Right atrium auricular region (tissue), 2 donors: ENCODE data around the gene CUL3. TPM values are rescaled to one million over a fixed set of nuclear protein-coding genes. Genes with fewer than 3 reads are reported as not detected.
A peak's percentile ranks its signal among the peaks of the same experiment; 100 is the strongest.

ENCODE experiments used
- DNase-seq: peaks from one replicate; pipeline ENCODE4 v3.0.0-alpha.2; 2019; ENCODE audit warnings: low spot score
- H3K27ac ChIP-seq, 2 donors: fragments of 200-600 bp; sonication (generic); 1 replicate in 1 of 2; 2 replicates in 1 of 2; pipeline ENCODE4 v1.5.1; 2016 to 2019
- H3K27me3 ChIP-seq, 2 donors: fragments of 200-600 bp; sonication (generic); one replicate each; pipeline versions ENCODE4 v1.5.1 to v1.6.0; 2017 to 2019
- H3K36me3 ChIP-seq: fragments of 200-600 bp; sonication (generic); one replicate; pipeline ENCODE4 v1.5.1; 2016
- H3K4me1 ChIP-seq, 2 donors: fragments of 200-600 bp; sonication (generic); one replicate each; pipeline versions ENCODE4 v1.5.1 to v1.6.0; 2017 to 2019
- H3K4me3 ChIP-seq, 2 donors: fragments of 200-600 bp; sonication (generic); 1 replicate in 1 of 2; 2 replicates in 1 of 2; pipeline ENCODE4 v1.5.1; 2017 to 2019; ENCODE audit warnings: mild to moderate bottlenecking in 1 of 2, moderate library complexity in 1 of 2
- H3K9me3 ChIP-seq, 2 donors: fragments of 200-600 bp; sonication (generic); one replicate each; pipeline ENCODE4 v1.5.1; 2019
- total RNA-seq, 2 donors: library from RNA; depleted of rRNA; stranded (reverse); fragments of >200 nt; gene quantifications; one replicate each; pipeline ENCODE4 v1.1.0, GENCODE V29; 2016
- TF ChIP-seq, protein P1 (sequence below), 2 donors: fragments of 200-600 bp; sonication (generic); IDR thresholded peaks; one replicate each; pipeline ENCODE4 v1.5.1; 2019; ENCODE audit warnings: antibody characterized with exemption in 2 of 2

The CUL3 gene
- total RNA-seq, 2 donors from 2014 or later, result 43.5 to 51.4 TPM

DNA sequence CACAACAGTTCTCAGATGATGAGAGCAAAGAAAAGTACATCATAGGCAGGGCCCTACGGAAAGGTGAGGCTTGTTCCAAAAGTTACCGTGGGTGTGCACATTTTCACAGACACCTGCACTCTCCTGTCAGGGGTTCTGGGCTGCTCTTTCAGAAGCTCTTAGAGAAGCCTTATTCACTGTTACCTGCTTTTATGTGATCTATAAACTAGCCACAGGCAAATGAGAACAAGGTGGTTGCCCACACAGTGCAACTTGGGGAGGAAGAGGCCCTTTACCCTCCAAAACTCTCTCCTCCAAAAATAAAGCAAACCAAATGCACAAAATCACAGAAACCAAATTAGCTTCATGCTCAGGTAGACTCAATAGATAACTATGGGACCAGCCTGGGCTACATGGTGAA lies 11.1 kb upstream of the CUL3 start:
- Histone ChIP-seq H3K4me3 (no peak overlapping the region), H3K27me3 (no peaks in the 10 kb centered on the region), H3K9me3 (no peaks in the 10 kb centered on the region), H3K27ac (no peak overlapping the region), H3K36me3 (no peaks in the 10 kb centered on the region), H3K4me1 (no peaks in the 10 kb centered on the region)
- no peak for DNase-seq
- TF ChIP-seq, protein P1, sequence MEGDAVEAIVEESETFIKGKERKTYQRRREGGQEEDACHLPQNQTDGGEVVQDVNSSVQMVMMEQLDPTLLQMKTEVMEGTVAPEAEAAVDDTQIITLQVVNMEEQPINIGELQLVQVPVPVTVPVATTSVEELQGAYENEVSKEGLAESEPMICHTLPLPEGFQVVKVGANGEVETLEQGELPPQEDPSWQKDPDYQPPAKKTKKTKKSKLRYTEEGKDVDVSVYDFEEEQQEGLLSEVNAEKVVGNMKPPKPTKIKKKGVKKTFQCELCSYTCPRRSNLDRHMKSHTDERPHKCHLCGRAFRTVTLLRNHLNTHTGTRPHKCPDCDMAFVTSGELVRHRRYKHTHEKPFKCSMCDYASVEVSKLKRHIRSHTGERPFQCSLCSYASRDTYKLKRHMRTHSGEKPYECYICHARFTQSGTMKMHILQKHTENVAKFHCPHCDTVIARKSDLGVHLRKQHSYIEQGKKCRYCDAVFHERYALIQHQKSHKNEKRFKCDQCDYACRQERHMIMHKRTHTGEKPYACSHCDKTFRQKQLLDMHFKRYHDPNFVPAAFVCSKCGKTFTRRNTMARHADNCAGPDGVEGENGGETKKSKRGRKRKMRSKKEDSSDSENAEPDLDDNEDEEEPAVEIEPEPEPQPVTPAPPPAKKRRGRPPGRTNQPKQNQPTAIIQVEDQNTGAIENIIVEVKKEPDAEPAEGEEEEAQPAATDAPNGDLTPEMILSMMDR (IDR thresholded peaks at IDR 0.05), result no peak

DNA sequence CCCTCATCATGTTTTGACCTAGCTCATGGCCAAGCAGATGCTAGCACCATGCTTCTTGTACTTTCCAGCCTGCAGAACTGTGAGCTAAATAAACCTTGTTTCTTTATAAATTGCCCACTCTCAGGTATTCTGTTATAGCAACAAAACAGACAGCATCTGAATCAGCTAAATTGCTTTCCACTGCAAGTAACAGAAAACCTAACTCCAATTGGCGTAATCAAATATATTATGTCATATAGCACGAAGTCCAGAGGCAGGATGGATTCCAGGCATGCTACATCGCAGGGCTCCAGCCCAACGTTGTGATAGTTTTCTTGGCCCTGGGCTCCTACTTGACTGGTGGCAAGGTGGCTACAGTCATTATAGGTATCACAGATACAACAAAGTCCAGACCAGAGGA lies 10.4 kb upstream of the CUL3 start:
- Histone ChIP-seq H3K9me3 (no peaks in the 10 kb centered on the region), H3K27me3 (no peaks in the 10 kb centered on the region), H3K27ac (no peak overlapping the region), H3K4me3 (no peak overlapping the region), H3K4me1 (no peaks in the 10 kb centered on the region), H3K36me3 (no peaks in the 10 kb centered on the region)
- DNase-seq, result no peak
- TF ChIP-seq, protein P1 (IDR thresholded peaks at IDR 0.05), result no peak

DNA sequence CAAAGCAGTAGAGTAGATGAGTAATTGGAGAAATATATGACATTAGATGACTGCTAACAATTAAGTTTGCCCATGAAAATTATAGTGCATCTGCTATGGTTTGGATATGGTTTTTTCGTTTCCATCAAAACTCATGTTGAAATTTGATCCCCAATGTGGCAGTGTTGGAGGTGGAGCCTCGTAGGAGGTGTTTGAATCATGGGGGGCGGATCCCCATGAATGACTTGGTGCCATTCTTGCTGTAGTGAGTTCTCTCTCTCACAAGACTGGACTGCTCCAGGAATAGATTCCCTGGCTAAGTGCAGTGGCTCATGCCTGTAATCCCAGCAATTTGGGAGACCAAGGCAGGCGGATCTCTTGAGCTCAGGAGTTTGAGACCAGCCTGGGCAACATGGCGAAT lies 9.7 kb upstream of the CUL3 start:
- Histone ChIP-seq H3K36me3 (no peaks in the 10 kb centered on the region), H3K9me3 (no peaks in the 10 kb centered on the region), H3K4me3 (no peak overlapping the region), H3K27me3 (no peaks in the 10 kb centered on the region), H3K4me1 (no peaks in the 10 kb centered on the region), H3K27ac (no peak overlapping the region)
- DNase-seq, result no peak
- TF ChIP-seq, protein P1 (IDR thresholded peaks at IDR 0.05), result no peak

DNA sequence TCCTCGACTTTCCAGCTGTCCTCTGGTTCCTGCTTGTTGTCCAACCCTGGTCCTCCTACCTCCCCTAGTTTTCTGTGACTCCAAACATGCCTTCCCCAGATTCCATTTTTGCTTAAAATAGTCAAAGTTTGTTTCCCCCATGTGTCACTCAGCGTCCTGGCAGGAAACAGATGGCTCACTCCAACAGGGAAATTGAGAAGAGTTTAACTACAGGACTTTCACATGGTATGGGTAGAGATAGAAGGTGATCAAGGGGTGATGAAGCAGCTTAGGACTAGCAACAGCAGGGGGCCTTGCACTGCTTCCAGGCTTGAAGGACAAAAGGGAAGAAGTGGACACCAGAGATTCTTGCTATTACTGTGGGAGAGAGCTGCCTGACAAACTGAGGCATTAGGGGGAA lies 6.1 kb upstream of the CUL3 start:
- TF ChIP-seq, protein P1 (IDR thresholded peaks at IDR 0.05), result no peak
- H3K27me3 ChIP-seq, result no peaks in the 10 kb centered on the region
- no peaks in the 10 kb centered on the region for H3K36me3 ChIP-seq
- no peak overlapping the region for H3K27ac ChIP-seq
- no peak for DNase-seq
- no peak overlapping the region for H3K4me3 ChIP-seq
- H3K4me1 ChIP-seq, result peaks cover 0 to 5% of the 10 kb centered on the region in 2 donors
- no peaks in the 10 kb centered on the region for H3K9me3 ChIP-seq

DNA sequence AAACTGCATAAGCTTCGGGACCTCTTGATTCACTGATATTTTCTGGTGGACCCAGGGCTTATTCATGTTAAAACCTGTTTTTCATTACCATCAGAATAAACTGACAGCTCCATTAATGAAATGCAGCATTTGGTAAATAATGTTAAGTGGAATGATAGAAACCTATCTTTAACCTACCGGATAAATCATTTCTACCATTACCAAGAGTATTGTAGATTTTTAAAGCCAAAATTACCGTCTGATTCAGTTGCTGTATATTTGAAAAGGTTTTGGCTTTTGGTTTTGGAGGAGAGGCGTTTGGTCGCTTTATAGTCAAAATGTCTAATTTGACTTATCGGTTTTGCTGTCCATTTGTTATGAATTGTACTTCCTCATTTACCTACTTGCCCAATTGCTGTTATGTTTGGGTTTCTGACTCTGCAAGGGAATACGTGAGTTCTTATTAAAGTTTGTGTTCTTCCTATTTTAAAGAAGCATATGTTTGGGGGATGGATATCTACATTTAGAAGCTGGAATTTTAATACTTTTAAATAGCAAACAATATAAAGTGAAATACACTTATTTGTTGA lies 1.0 kb upstream of the CUL3 start:
- Histone ChIP-seq H3K27me3 (no peaks in the 10 kb centered on the region), H3K9me3 (no peaks in the 10 kb centered on the region), H3K4me1 (peaks cover 0 to 32% of the 10 kb centered on the region in 2 donors), H3K36me3 (no peaks in the 10 kb centered on the region), H3K27ac (peak overlapping the region; percentile 59 to 89), H3K4me3 (peak overlapping the region; percentile 47 to 81)
- TF ChIP-seq, protein P1 (IDR thresholded peaks at IDR 0.05), result no peak
- no peak for DNase-seq

DNA sequence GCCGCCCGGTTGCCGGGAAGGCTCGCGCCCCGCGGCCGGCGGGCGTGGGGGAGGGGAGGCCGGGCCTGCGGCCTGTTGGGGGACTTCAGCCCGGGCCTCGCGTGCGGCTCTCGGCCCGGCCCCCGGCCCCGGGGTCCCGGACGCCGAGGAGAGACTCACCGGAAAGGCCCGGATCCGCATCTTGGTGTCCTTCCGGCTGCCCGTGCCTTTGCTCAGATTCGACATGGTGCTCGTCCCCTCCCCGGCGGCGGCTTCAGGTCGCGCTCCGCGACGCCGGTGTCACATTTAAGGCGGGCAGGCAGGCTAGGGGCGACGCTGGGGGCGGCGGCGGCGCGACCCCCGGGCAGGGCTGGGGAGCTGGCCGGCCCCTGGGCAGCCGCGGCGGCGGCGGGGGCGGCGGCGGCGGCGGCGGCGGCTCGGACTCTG lies 365 bp downstream of the CUL3 start:
- peaks cover 0 to 43% of the 10 kb centered on the region in 2 donors for H3K4me1 ChIP-seq
- H3K9me3 ChIP-seq, result no peaks in the 10 kb centered on the region
- TF ChIP-seq, protein P1 (IDR thresholded peaks at IDR 0.05), result no peak
- no peak for DNase-seq
- no peaks in the 10 kb centered on the region for H3K27me3 ChIP-seq
- H3K4me3 ChIP-seq, result peak overlapping the region; percentile 81 to 97
- H3K27ac ChIP-seq, result peak overlapping the region; percentile 89 to 94
- H3K36me3 ChIP-seq, result no peaks in the 10 kb centered on the region
